ENCODE data around the gene DCLK3.

Gene DCLK3

DNA sequence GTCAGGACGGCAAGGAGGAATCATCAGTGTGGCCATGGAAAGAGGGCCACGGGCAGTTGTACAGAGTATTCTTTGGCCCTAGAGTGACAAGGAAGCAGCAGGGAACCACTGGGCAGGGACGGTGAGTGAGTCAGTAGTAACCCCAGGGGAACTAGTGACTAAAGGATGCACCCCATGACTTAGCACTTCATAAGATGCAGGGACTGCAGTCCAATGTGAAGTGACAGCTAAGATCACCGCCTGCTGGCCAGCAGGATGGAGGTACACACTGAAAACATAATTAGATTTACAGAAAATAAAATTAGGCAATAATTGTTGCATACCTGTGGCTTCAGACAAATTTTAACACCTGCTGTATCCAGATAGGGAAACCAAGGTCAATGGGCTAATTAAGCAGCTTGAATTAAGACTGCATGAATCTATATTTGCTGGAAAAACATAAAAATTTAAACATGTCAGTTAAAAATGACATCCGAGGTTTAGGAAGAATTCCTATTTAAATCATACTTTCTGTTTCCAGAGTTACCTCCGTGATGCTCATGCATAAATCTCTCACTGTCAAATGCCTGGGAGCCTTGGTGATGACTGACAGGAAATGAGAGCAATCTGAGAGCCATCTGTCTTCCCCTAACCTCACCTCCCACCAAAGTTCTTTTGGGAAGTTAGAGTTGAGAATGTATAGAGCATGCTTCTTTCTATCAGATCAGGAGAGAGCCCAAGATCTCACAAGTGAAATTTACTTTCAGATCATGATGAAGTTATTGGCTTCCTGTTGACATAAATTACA, 56.5 kb downstream of the DCLK3 start:
- DNase-seq = no peak

DNA sequence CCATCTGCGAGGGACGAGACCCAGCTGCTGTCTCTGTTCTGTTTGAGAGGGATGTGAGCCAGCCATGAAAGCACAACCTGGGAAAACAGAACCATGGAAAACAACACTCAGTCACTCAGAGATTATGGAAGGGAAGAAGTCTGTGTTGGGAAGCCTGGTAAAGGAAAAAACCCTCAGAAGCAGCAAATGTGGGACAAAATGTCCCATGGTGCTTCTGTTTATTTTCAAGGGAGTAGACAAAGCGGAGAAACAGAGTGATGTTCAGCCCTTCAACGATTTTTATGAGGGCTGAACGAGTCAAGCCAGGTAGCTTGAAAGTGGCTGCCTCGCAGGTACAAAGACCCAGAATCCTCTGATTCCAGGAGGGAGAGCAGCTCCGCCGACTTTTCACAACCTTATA, 59.3 kb downstream of the DCLK3 start:
- no peak for DNase-seq

- no peak for DNase-seq
Measured at GRCh38 chr3:36704280-36704679, 60.1 kb downstream of the DCLK3 start.

GRCh38 chr3:36701249-36701572, 63.1 kb downstream of the DCLK3 start:
- no peak for DNase-seq

DNA sequence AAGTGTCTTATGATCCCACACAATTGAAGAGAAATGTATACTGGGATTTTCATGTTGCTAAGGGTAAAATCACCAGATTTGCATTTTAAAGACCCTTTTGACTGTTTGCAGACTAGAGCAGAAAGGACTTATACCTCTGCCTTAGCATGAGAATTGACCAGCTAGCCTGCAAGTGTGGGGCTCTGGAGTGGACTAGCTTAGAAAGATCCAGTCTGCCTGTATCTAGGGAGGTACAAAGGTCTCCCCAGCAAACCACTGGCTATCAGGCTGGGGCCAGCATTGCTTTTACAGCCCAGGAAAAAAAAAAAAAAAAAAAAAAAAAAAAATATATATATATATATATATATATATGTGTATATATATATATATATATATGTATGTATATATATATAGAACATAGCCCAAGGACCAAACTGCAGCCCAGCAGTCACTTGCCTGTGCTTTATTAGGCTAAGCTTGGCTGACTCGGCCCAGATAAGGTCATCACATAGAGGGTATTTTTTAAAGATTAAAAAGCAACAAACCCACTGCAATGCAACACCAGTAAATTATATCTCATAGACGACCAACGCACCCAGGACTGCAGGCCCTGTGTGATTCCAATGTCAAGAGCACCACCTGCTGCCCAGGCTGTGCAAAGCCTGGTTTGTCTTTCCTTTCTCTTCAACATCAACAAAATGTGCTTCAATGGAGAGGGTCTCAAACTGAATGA, 63.7 kb downstream of the DCLK3 start:
- peak; percentile 78 for DNase-seq

DNA sequence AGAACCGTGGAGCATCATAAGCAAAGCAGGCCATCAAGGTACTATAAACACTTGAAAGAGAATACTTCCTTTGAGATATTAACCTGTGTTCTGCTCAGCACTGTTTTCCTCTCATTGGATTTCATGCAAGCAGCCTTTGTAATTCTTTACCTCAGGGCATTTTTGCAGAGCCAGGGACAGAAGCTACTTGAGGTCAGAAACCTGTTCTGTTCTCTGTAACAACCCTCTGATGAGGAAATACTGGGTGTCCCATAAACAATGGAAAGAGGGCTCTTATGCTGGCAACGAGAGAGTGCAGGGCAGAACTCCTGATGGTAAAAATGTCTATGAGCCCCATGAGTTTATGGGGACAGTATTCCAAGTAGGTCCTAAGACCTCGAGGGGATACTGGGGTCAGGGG, 66.0 kb downstream of the DCLK3 start:
- DNase-seq = no peak

DNA sequence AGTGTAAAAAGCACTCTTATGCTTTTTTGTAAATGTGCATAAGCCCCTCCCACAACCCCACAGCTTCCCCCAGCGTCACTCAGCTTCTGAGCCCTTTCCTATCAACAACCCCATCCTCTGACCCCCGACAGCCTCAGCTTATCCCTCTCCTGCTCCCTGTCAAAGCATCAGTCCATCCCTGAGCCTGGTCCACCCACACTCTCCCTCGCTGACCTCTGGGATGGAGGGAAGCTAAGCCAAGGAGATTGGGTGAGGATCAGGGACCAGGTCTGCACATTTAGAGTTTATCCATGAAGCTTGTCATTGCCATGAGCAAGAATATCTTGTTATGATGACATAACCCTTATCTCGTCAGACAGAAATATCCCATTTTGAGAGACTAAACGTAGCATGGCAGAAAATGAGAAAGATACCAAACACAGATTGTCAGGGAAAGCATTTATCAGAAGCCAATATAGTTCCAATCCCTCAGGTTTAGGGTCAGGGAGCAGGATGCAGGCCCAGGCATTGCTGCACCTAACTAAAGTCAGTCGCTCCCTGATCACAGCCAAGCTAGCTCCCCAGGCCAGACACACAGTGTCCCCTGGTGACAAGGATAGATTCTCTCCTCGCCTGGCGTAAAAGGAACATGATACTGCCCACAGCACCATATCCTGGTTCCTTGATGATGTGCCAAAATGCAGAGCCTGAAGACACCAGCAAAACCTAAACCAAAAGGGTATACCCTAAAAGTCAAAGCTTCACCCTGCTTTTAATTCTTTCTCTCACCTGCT, 66.9 kb downstream of the DCLK3 start:
- DNase-seq = no peak

DNA sequence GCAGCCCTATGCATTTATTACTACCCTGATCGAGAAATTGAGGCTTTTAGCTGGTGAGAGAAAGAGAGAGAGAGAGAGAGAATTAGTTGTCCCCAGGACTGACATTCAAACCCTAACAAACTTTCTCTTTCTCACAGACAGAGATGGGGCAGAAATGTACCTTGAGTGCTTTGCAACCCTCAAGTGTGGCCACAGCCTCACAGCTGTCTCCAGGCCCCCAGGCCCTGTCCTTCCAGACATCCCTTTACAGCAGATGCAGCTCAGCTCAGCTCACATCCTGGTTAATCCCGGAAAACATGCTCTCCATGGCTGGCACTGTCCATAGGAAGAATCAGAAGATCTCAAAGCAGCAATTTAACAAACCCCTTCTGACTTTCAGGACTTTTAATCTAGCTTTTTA, 67.6 kb downstream of the DCLK3 start:
- DNase-seq = no peak

DNA sequence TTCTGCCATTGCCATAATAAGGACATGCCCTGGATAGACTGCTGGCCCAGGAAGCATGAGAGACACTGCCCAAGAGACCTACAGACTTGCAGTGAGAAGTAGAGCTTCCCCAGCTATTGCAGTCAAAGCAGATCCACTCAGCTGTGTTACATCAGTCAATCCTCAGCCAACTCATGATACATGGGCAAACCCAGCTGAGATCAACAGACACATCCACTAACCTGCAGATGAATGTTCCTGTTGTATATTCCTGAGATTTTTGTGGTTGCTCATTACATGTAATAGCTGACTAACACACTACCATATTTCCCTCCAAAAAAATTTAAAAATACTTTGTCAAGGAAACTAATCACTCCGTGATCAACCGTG, 68.6 kb downstream of the DCLK3 start:
- DNase-seq = no peak

GRCh38 chr3:36695113-36695768, 69.1 kb downstream of the DCLK3 start:
- no peak for DNase-seq

GRCh38 chr3:36693670-36694069, 70.7 kb downstream of the DCLK3 start:
- DNase-seq = no peak

DNA sequence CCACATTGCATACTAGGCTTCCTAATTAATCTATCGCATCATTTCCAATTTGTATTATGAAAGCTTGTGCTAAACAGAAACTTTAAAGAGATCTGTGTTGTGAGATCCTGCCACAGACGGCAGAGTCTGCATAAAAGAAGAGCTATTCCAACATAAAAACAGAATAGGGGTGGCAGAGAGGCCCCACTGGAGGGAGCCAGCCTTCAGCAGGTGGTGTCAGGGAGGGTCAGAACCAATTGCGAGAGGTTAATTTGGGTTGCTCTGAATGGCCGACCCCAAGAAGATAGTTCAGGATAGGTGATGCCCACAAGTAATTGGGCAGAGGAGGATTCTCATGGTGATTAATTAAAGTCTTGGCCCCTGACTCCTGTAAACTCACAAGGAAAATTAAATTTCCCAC, 74.8 kb downstream of the DCLK3 start:
- DNase-seq = no peak

GRCh38 chr3:36688815-36689214, 75.5 kb downstream of the DCLK3 start:
- peak; percentile 37 for DNase-seq

DNA sequence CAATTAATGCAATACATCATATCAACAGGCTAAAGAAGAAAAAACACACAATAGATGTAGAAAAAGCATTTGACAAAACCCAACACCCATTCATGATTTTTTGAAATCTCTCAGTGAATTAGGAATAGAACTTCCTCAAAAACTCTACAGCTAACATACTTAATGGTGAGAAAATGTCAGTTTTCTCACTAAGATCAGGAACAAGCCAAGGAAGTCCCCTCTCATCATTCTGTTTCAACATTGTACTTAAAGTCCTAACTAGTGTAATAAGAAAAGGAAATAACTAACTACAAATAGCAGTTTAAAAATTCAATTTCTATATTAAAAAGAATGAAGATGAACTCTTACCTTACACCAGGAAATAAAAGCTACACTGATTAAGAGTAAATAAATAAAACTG, 77.8 kb downstream of the DCLK3 start:
- DNase-seq = no peak

DNA sequence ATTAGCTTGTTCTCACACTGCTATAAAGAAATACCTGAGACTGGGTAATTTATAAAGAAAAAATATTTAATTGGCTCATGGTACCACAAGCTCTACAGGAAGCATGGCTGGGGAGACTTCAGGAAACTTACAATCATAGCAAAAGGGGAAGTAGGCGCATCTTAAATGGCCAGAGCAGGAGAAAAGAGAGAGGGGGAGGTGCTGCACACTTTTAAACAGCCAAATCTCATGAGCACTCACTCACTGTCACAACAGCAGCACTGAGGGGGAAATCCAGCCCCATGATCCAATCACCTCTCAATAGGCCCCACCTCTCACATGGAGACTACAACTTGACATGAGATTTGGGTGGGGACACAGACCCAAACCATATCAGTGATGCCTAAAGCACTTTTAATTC, 82.5 kb downstream of the DCLK3 start:
- DNase-seq = no peak

GRCh38 chr3:36680952-36681351, 83.4 kb downstream of the DCLK3 start:
- DNase-seq = no peak

- no peak for DNase-seq
Measured at GRCh38 chr3:36679384-36680200, 84.8 kb downstream of the DCLK3 start.

DNA sequence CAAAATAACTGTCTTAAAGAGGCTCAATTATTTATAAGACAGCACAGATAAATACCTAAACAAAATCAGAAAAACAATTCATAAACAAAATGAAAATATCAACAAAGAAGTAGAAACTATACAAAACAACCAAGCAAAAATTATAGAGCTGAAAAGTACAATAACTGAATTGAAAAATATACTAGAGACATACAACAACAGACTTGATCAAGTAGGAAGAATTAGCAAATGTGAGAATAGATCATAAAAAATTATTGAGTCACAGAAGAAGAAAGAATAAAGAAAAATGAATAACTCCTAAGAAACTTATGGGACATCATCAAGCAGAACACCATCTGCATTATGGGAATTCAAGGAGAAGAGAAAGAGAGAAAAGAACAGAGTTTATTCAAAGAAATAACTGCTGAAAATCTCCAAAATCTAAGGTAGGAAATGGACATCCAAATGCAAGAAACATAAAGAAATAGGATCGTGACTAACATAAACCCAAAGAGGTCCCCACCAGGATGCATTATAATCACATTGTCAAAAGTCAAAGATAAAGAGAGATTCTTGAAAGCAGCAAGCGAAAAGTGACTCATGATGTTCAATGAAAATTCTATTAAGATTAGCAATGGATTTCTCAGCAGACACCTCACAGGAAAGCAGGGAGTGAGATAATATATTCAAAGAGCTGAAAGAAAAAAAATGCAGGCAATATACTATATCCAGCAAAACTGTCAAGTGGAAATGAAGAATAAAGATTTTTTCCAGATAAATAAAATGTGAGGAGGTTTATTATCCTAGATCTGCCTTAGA, 85.9 kb downstream of the DCLK3 start:
- no peak for DNase-seq

GRCh38 chr3:36677331-36678007, 86.9 kb downstream of the DCLK3 start:
- DNase-seq = no peak

DNA sequence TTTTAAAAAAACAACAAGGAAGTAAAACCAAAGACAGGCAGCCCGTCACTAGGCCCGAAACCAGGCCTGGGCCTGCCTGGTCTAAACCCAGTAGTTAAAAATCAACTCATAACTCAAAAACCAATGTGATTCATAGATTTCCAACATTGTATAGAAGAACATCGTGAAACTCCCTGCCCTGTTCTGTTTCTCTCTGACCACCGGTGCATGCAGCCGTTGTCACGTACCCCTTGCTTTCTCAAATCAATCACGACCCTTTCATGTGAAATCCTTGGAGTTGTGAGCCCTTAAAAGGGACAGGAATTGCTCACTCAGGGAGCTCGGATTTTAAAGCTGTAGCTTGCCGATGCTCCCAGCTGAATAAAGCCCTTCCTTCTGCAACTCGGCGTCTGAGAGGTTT, 89.5 kb downstream of the DCLK3 start:
- no peak for DNase-seq

GRCh38 chr3:36669764-36670163, 94.6 kb downstream of the DCLK3 start:
- no peak for DNase-seq

Data from retina (tissue), 1 donor.